ENCODE results near the gene ELANE.

- no peak for TF ChIP-seq EZH2 (IDR thresholded peaks at IDR 0.05; ENCODE audit: borderline replicate concordance, low read length)
- no peak for TF ChIP-seq CTCF (IDR thresholded peaks at IDR 0.05; ENCODE audit: low read length)
Observed at GRCh38 chr19:803099-803561, 49.0 kb upstream of the ELANE start.
